Smooth muscle cell of the brain vasculature (primary cell): ENCODE data around the gene ZNF574.

ENCODE experiments used
- DNase-seq: peaks from one replicate; pipeline ENCODE4 v3.0.0-alpha.2; 2012; ENCODE audit warnings: low read depth, low spot score

The ZNF574 gene

GRCh38 chr19:42124386-42124901, 48.5 kb downstream of the ZNF574 start:
- no peak for DNase-seq

- no peak for DNase-seq
Observed at GRCh38 chr19:42125536-42125935, 49.6 kb downstream of the ZNF574 start.

GRCh38 chr19:42126574-42126973, 50.6 kb downstream of the ZNF574 start:
- DNase-seq = no peak

GRCh38 chr19:42129399-42130253, 53.7 kb downstream of the ZNF574 start:
- no peak for DNase-seq

GRCh38 chr19:42130254-42130573, 54.2 kb downstream of the ZNF574 start:
- DNase-seq = no peak
